OCI-M2 (cell line): Measurements from ENCODE around the gene PXMP2.

Source experiments
- DNase-seq: peaks from one replicate; lab custom pipeline; 2025; ENCODE audit not compliant: unreplicated experiment; lab: John Stamatoyannopoulos, UW

PXMP2 gene

GRCh38 chr12:132660052-132660451 is 27.3 kb upstream of the PXMP2 start:
- no peak for DNase-seq

GRCh38 chr12:132660996-132661395 is 26.4 kb upstream of the PXMP2 start:
- no peak for DNase-seq

- no peak for DNase-seq
Measured at GRCh38 chr12:132661972-132662371, 25.4 kb upstream of the PXMP2 start.

GRCh38 chr12:132662901-132663755 is 24.3 kb upstream of the PXMP2 start:
- DNase-seq: no peak

- no peak for DNase-seq
Measured at GRCh38 chr12:132664206-132665148, 22.9 kb upstream of the PXMP2 start.

- no peak for DNase-seq
Measured at GRCh38 chr12:132665149-132665491, 22.3 kb upstream of the PXMP2 start.

GRCh38 chr12:132665794-132666193 is 21.6 kb upstream of the PXMP2 start:
- DNase-seq: no peak

GRCh38 chr12:132668191-132669088 is 18.9 kb upstream of the PXMP2 start:
- DNase-seq: no peak

GRCh38 chr12:132669166-132669879 is 18.1 kb upstream of the PXMP2 start:
- no peak for DNase-seq

- DNase-seq: no peak
Measured at GRCh38 chr12:132672116-132672515, 15.3 kb upstream of the PXMP2 start.

GRCh38 chr12:132672678-132673077 is 14.7 kb upstream of the PXMP2 start:
- DNase-seq: no peak

GRCh38 chr12:132673288-132674179 is 13.9 kb upstream of the PXMP2 start:
- no peak for DNase-seq

- no peak for DNase-seq
Measured at GRCh38 chr12:132674561-132674960, 12.8 kb upstream of the PXMP2 start.

GRCh38 chr12:132675757-132676432 is 11.5 kb upstream of the PXMP2 start:
- DNase-seq: no peak

GRCh38 chr12:132677492-132677891 is 9.9 kb upstream of the PXMP2 start:
- no peak for DNase-seq

- DNase-seq: no peak
Measured at GRCh38 chr12:132685400-132685799, 2.0 kb upstream of the PXMP2 start.

- DNase-seq: no peak
Measured at GRCh38 chr12:132686825-132687210, 569 bp upstream of the PXMP2 start.

- DNase-seq: no peak
Measured at GRCh38 chr12:132689227-132689626, 1.8 kb downstream of the PXMP2 start.

- no peak for DNase-seq
Measured at GRCh38 chr12:132690112-132690511, 2.7 kb downstream of the PXMP2 start.
